HEK293 (cell line): ENCODE measurements around the gene BRWD1.

Experiments
- BCL11B ChIP-seq: fragments of 450-650 bp; formaldehyde crosslinking; IDR thresholded peaks from 2 replicates; pipeline ENCODE4 v1.5.1; 2016; ENCODE audit warnings: low read depth, missing biosample characterization, missing genetic modification characterization
- IKZF3 ChIP-seq: fragments of 450-650 bp; IDR thresholded peaks from 2 replicates; pipeline ENCODE4 v1.5.0; 2018; ENCODE audit warnings: missing biosample characterization, mild to moderate bottlenecking, missing genetic modification characterization, moderate library complexity
- KLF8 ChIP-seq: fragments of 450-650 bp; formaldehyde crosslinking; IDR thresholded peaks from 2 replicates; pipeline ENCODE4 v1.5.1; 2016; ENCODE audit warnings: missing biosample characterization, missing genetic modification characterization
- RBAK ChIP-seq: fragments of 450-650 bp; formaldehyde crosslinking; IDR thresholded peaks from 2 replicates; pipeline ENCODE4 v1.5.1; 2016; ENCODE audit warnings: missing biosample characterization, missing genetic modification characterization
- SETDB1 ChIP-seq: IDR thresholded peaks from one replicate; pipeline ENCODE4 v1.6.1; 2017; ENCODE audit warnings: mild to moderate bottlenecking, low read length, moderate library complexity, mixed read lengths; ENCODE audit not compliant: insufficient read length
- YY1 ChIP-seq: fragments of 450-650 bp; formaldehyde crosslinking; IDR thresholded peaks from 2 replicates; pipeline ENCODE4 v1.5.1; 2018; ENCODE audit warnings: missing biosample characterization, missing genetic modification characterization
- ZBTB48 ChIP-seq: fragments of 450-650 bp; formaldehyde crosslinking; IDR thresholded peaks from 2 replicates; pipeline ENCODE4 v1.5.1; 2016; ENCODE audit warnings: missing biosample characterization, missing genetic modification characterization
- ZFP3 ChIP-seq: fragments of 450-650 bp; formaldehyde crosslinking; IDR thresholded peaks from 2 replicates; pipeline ENCODE4 v1.5.1; 2016; ENCODE audit warnings: low read depth, missing biosample characterization, missing genetic modification characterization
- ZIC2 ChIP-seq: fragments of 450-650 bp; formaldehyde crosslinking; IDR thresholded peaks from 2 replicates; pipeline ENCODE4 v1.5.1; 2016; ENCODE audit warnings: missing biosample characterization, missing genetic modification characterization
- ZNF16 ChIP-seq: fragments of 450-650 bp; formaldehyde crosslinking; IDR thresholded peaks from 2 replicates; pipeline ENCODE4 v1.5.1; 2016; ENCODE audit warnings: low read depth, missing biosample characterization, missing genetic modification characterization
- ZNF175 ChIP-seq: fragments of 450-650 bp; formaldehyde crosslinking; IDR thresholded peaks from 2 replicates; pipeline ENCODE4 v1.5.1; 2016; ENCODE audit warnings: missing biosample characterization, missing genetic modification characterization
- ZNF184 ChIP-seq: fragments of 450-650 bp; IDR thresholded peaks from 2 replicates; pipeline ENCODE4 v1.5.1; 2018; ENCODE audit warnings: missing biosample characterization, mild to moderate bottlenecking, missing genetic modification characterization
- ZNF2 ChIP-seq: fragments of 450-650 bp; formaldehyde crosslinking; IDR thresholded peaks from 2 replicates; pipeline ENCODE4 v1.5.1; 2016; ENCODE audit warnings: missing biosample characterization, missing genetic modification characterization
- ZNF211 ChIP-seq: fragments of 450-650 bp; formaldehyde crosslinking; IDR thresholded peaks from 2 replicates; pipeline ENCODE4 v1.5.1; 2016; ENCODE audit warnings: low read depth, missing biosample characterization, missing genetic modification characterization
- ZNF223 ChIP-seq: fragments of 450-650 bp; formaldehyde crosslinking; IDR thresholded peaks from 2 replicates; pipeline ENCODE4 v1.5.1; 2016; ENCODE audit warnings: missing biosample characterization, missing genetic modification characterization
- ZNF266 ChIP-seq: fragments of 450-650 bp; formaldehyde crosslinking; IDR thresholded peaks from 2 replicates; pipeline ENCODE4 v1.5.1; 2016; ENCODE audit warnings: missing biosample characterization, missing genetic modification characterization, low read depth
- ZNF274 ChIP-seq, 2 experiments: fragments of 200-500 bp in 1 of 2; fragments of 450-650 bp in 1 of 2; sonication (Bioruptor generic) in 1 of 2; formaldehyde crosslinking in 1 of 2; IDR thresholded peaks; 2 replicates each; pipeline versions ENCODE4 v1.5.1 to v1.6.1; 2014 to 2016; ENCODE audit warnings: borderline replicate concordance in 1 of 2, inconsistent platforms in 1 of 2, low read length in 1 of 2, missing biosample characterization in 1 of 2, missing genetic modification characterization in 1 of 2
- ZNF391 ChIP-seq: fragments of 450-650 bp; formaldehyde crosslinking; IDR thresholded peaks from 2 replicates; pipeline ENCODE4 v1.5.1; 2016; ENCODE audit warnings: low read depth, missing biosample characterization, missing genetic modification characterization, borderline replicate concordance
- ZNF521 ChIP-seq: fragments of 450-650 bp; formaldehyde crosslinking; IDR thresholded peaks from 2 replicates; pipeline ENCODE4 v1.5.1; 2017; ENCODE audit warnings: missing biosample characterization, mild to moderate bottlenecking, missing genetic modification characterization
- ZNF530 ChIP-seq: fragments of 450-650 bp; formaldehyde crosslinking; IDR thresholded peaks from 2 replicates; pipeline ENCODE4 v1.5.1; 2016; ENCODE audit warnings: low read depth, missing biosample characterization, missing genetic modification characterization
- ZNF544 ChIP-seq: fragments of 450-650 bp; formaldehyde crosslinking; IDR thresholded peaks from 2 replicates; pipeline ENCODE4 v1.5.0; 2017; ENCODE audit warnings: missing biosample characterization, missing genetic modification characterization
- ZNF548 ChIP-seq: fragments of 450-650 bp; formaldehyde crosslinking; IDR thresholded peaks from 2 replicates; pipeline ENCODE4 v1.5.1; 2016; ENCODE audit warnings: missing biosample characterization, missing genetic modification characterization
- ZNF621 ChIP-seq: fragments of 450-650 bp; formaldehyde crosslinking; IDR thresholded peaks from 2 replicates; pipeline ENCODE4 v1.5.1; 2017; ENCODE audit warnings: missing biosample characterization, missing genetic modification characterization
- ZNF629 ChIP-seq: fragments of 450-650 bp; formaldehyde crosslinking; IDR thresholded peaks from 2 replicates; pipeline ENCODE4 v1.5.1; 2017; ENCODE audit warnings: missing biosample characterization, missing genetic modification characterization
- ZNF701 ChIP-seq: fragments of 450-650 bp; formaldehyde crosslinking; IDR thresholded peaks from 2 replicates; pipeline ENCODE4 v1.5.1; 2016; ENCODE audit warnings: missing biosample characterization, missing genetic modification characterization
- ZNF777 ChIP-seq: fragments of 450-650 bp; formaldehyde crosslinking; IDR thresholded peaks from 2 replicates; pipeline ENCODE4 v1.5.1; 2017; ENCODE audit warnings: missing biosample characterization, missing genetic modification characterization, borderline replicate concordance
- ZNF837 ChIP-seq: fragments of 450-650 bp; formaldehyde crosslinking; IDR thresholded peaks from 2 replicates; pipeline ENCODE4 v1.5.1; 2016; ENCODE audit warnings: missing biosample characterization, missing genetic modification characterization
- ZSCAN16 ChIP-seq: fragments of 450-650 bp; formaldehyde crosslinking; IDR thresholded peaks from 2 replicates; pipeline ENCODE4 v1.5.1; 2016; ENCODE audit warnings: missing biosample characterization, missing genetic modification characterization
- ZSCAN30 ChIP-seq: fragments of 450-650 bp; IDR thresholded peaks from 2 replicates; pipeline ENCODE4 v1.5.1; 2018; ENCODE audit warnings: missing biosample characterization, mild to moderate bottlenecking, missing genetic modification characterization, moderate library complexity
- TF ChIP-seq, protein P1 (sequence below): fragments of 450-650 bp; formaldehyde crosslinking; IDR thresholded peaks from 2 replicates; pipeline ENCODE4 v1.5.0; 2017; ENCODE audit warnings: missing biosample characterization, missing genetic modification characterization, borderline replicate concordance
- TF ChIP-seq, protein P2 (sequence below): fragments of 450-650 bp; formaldehyde crosslinking; IDR thresholded peaks from 2 replicates; pipeline ENCODE4 v1.5.1; 2016; ENCODE audit warnings: missing biosample characterization, missing genetic modification characterization
- TF ChIP-seq, protein P3 (sequence below): fragments of 450-650 bp; formaldehyde crosslinking; IDR thresholded peaks from 2 replicates; pipeline ENCODE4 v1.5.1; 2016; ENCODE audit warnings: missing biosample characterization, missing genetic modification characterization
- TF ChIP-seq, protein P4 (sequence below): fragments of 450-650 bp; formaldehyde crosslinking; IDR thresholded peaks from 2 replicates; pipeline ENCODE4 v1.5.1; 2016; ENCODE audit warnings: missing biosample characterization, missing genetic modification characterization

Gene BRWD1

DNA sequence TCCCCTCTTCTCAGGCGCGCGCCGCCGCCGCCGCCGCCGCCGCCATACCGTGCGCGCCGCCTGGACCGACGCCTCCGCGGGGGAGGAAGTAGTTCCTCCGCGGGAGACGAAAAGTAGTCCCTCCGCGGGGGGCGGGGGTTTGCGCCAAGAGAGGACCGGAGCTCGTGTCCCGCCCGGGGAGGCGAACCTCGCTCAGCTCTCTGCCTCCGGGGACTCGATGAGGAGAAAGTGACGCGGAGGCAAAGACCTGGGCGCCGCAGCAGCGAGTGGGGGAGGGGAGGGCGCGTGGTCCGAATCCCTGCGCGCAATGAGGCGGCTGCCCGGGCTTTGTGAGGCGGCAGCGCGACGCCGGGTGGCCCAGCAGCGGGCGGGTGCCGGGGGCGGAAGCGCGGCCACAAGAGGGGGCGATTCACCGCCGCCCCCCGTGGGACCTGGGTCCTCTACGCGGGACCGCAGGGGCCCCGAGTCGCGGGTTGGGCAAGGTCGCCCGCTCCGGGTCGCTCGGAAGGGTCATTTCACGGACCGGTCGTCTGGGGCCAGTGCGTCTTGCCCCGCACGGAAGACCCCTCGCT, at the start of gene BRWD1 (continued):
- TF ChIP-seq ZNF701 (peak; percentile 86; the same call in 1 of the 2 replicates), ZNF266 (tag by site-specific recombination) (peak; percentile 83), SETDB1 (no peak), ZNF530 (tag by site-specific recombination) (0 out of 2 replicates have a peak, but pooled peaks have one; percentile 32), ZFP3 (peak; percentile 14; the same call in 1 of the 2 replicates), KLF8 (tag by site-specific recombination) (peak; percentile 100), ZBTB48 (tag by site-specific recombination) (peak; percentile 86), ZNF777 (tag by site-specific recombination) (no peak; the same call in 1 of the 2 replicates), ZIC2 (tag by site-specific recombination) (peak; percentile 100), ZNF837 (tag by site-specific recombination) (peak; percentile 98), IKZF3 (tag by site-specific recombination) (peak; percentile 77), RBAK (tag by site-specific recombination) (peak; percentile 81; the same call in 1 of the 2 replicates), YY1 (tag by site-specific recombination) (peak; percentile 98), ZNF2 (peak; percentile 99), ZNF16 (tag by site-specific recombination) (no peak), ZSCAN16 (tag by site-specific recombination) (peak; percentile 87), ZNF223 (tag by site-specific recombination) (peak; percentile 83), ZNF211 (no peak), ZSCAN30 (tag by site-specific recombination) (peak; percentile 96), ZNF621 (tag by site-specific recombination) (no peak), ZNF184 (tag by site-specific recombination) (peak; percentile 93), ZNF521 (no peak), ZNF629 (tag by site-specific recombination) (peak; percentile 97), BCL11B (tag by site-specific recombination) (peak; percentile 100), ZNF391 (tag by site-specific recombination) (peak; percentile 100), ZNF274 (IDR thresholded peaks at IDR 0.05; ENCODE audit: low read length) (no peak), ZNF274 (tag by site-specific recombination; IDR thresholded peaks at IDR 0.05; ENCODE audit: borderline replicate concordance) (no peak), ZNF175 (tag by site-specific recombination) (no peak), ZNF544 (tag by site-specific recombination) (no peak), ZNF548 (tag by site-specific recombination) (peak; percentile 59; the same call in 1 of the 2 replicates)
- TF ChIP-seq, protein P1, sequence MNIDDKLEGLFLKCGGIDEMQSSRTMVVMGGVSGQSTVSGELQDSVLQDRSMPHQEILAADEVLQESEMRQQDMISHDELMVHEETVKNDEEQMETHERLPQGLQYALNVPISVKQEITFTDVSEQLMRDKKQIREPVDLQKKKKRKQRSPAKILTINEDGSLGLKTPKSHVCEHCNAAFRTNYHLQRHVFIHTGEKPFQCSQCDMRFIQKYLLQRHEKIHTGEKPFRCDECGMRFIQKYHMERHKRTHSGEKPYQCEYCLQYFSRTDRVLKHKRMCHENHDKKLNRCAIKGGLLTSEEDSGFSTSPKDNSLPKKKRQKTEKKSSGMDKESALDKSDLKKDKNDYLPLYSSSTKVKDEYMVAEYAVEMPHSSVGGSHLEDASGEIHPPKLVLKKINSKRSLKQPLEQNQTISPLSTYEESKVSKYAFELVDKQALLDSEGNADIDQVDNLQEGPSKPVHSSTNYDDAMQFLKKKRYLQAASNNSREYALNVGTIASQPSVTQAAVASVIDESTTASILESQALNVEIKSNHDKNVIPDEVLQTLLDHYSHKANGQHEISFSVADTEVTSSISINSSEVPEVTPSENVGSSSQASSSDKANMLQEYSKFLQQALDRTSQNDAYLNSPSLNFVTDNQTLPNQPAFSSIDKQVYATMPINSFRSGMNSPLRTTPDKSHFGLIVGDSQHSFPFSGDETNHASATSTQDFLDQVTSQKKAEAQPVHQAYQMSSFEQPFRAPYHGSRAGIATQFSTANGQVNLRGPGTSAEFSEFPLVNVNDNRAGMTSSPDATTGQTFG (tag by site-specific recombination) = peak; percentile 99
- TF ChIP-seq, protein P2, sequence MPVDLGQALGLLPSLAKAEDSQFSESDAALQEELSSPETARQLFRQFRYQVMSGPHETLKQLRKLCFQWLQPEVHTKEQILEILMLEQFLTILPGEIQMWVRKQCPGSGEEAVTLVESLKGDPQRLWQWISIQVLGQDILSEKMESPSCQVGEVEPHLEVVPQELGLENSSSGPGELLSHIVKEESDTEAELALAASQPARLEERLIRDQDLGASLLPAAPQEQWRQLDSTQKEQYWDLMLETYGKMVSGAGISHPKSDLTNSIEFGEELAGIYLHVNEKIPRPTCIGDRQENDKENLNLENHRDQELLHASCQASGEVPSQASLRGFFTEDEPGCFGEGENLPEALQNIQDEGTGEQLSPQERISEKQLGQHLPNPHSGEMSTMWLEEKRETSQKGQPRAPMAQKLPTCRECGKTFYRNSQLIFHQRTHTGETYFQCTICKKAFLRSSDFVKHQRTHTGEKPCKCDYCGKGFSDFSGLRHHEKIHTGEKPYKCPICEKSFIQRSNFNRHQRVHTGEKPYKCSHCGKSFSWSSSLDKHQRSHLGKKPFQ (tag by site-specific recombination) = peak; percentile 93
- TF ChIP-seq, protein P3, sequence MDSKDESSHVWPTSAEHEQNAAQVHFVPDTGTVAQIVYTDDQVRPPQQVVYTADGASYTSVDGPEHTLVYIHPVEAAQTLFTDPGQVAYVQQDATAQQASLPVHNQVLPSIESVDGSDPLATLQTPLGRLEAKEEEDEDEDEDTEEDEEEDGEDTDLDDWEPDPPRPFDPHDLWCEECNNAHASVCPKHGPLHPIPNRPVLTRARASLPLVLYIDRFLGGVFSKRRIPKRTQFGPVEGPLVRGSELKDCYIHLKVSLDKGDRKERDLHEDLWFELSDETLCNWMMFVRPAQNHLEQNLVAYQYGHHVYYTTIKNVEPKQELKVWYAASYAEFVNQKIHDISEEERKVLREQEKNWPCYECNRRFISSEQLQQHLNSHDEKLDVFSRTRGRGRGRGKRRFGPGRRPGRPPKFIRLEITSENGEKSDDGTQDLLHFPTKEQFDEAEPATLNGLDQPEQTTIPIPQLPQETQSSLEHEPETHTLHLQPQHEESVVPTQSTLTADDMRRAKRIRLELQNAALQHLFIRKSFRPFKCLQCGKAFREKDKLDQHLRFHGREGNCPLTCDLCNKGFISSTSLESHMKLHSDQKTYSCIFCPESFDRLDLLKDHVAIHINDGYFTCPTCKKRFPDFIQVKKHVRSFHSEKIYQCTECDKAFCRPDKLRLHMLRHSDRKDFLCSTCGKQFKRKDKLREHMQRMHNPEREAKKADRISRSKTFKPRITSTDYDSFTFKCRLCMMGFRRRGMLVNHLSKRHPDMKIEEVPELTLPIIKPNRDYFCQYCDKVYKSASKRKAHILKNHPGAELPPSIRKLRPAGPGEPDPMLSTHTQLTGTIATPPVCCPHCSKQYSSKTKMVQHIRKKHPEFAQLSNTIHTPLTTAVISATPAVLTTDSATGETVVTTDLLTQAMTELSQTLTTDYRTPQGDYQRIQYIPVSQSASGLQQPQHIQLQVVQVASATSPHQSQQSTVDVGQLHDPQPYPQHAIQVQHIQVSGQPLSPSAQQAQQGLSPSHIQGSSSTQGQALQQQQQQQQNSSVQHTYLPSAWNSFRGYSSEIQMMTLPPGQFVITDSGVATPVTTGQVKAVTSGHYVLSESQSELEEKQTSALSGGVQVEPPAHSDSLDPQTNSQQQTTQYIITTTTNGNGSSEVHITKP = peak; percentile 84
- TF ChIP-seq, protein P4, sequence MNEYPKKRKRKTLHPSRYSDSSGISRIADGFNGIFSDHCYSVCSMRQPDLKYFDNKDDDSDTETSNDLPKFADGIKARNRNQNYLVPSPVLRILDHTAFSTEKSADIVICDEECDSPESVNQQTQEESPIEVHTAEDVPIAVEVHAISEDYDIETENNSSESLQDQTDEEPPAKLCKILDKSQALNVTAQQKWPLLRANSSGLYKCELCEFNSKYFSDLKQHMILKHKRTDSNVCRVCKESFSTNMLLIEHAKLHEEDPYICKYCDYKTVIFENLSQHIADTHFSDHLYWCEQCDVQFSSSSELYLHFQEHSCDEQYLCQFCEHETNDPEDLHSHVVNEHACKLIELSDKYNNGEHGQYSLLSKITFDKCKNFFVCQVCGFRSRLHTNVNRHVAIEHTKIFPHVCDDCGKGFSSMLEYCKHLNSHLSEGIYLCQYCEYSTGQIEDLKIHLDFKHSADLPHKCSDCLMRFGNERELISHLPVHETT (tag by site-specific recombination) = peak; percentile 100
